Measurements from ENCODE around the gene MIOS.

- TF ChIP-seq CTCF (IDR thresholded peaks at IDR 0.05) (no peak), ZNF671 (CRISPR knock-in tag; IDR thresholded peaks at IDR 0.05) (no peak), MXD4 (CRISPR knock-in tag; IDR thresholded peaks at IDR 0.05; ENCODE audit: borderline replicate concordance) (no peak), KAT7 (CRISPR knock-in tag; IDR thresholded peaks at IDR 0.05; ENCODE audit: borderline replicate concordance) (no peak), ATF3 (CRISPR knock-in tag; conservative IDR thresholded peaks at IDR 0.05) (no peak), ZNF512 (CRISPR knock-in tag; IDR thresholded peaks at IDR 0.05; ENCODE audit: borderline replicate concordance) (no peak), IRF1 (CRISPR knock-in tag; IDR thresholded peaks at IDR 0.05) (no peak), NFYB (CRISPR knock-in tag; conservative IDR thresholded peaks at IDR 0.05; ENCODE audit: low read depth) (no peak), E2F4 (CRISPR knock-in tag; IDR thresholded peaks at IDR 0.05; ENCODE audit: borderline replicate concordance, low read depth) (no peak), SP1 (CRISPR knock-in tag; conservative IDR thresholded peaks at IDR 0.05) (no peak), ZNF121 (CRISPR knock-in tag; IDR thresholded peaks at IDR 0.05) (no peak), ETV6 (CRISPR knock-in tag; IDR thresholded peaks at IDR 0.05) (no peak), ZNF263 (CRISPR knock-in tag; IDR thresholded peaks at IDR 0.05; ENCODE audit: low read depth) (no peak)
- TF ChIP-seq, protein P1, sequence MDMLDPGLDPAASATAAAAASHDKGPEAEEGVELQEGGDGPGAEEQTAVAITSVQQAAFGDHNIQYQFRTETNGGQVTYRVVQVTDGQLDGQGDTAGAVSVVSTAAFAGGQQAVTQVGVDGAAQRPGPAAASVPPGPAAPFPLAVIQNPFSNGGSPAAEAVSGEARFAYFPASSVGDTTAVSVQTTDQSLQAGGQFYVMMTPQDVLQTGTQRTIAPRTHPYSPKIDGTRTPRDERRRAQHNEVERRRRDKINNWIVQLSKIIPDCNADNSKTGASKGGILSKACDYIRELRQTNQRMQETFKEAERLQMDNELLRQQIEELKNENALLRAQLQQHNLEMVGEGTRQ (CRISPR knock-in tag; IDR thresholded peaks at IDR 0.05), result no peak
These were observed 53.6 kb downstream of the MIOS start for GRCh38 chr7:7620236-7620635.

Measured in WTC11 (cell line).